ENCODE results near the gene SSRP1.
A peak's percentile ranks its signal among the peaks of the same experiment; 100 is the strongest.

The SSRP1 gene

GRCh38 chr11:57313071-57313787, 22.5 kb downstream of the SSRP1 start:
- no peak for DNase-seq

- no peak for DNase-seq
Observed at GRCh38 chr11:57312511-57313021, 23.1 kb downstream of the SSRP1 start.

- DNase-seq, result peak; percentile 76
Observed at GRCh38 chr11:57311109-57311936, 24.4 kb downstream of the SSRP1 start.

GRCh38 chr11:57310630-57311086, 25.0 kb downstream of the SSRP1 start:
- peak; percentile 76 for DNase-seq

GRCh38 chr11:57310091-57310490, 25.6 kb downstream of the SSRP1 start:
- DNase-seq, result no peak

- no peak for DNase-seq
Observed at GRCh38 chr11:57309106-57310059, 26.3 kb downstream of the SSRP1 start.

GRCh38 chr11:57308426-57309060, 27.1 kb downstream of the SSRP1 start:
- DNase-seq, result no peak

GRCh38 chr11:57307666-57308270, 27.9 kb downstream of the SSRP1 start:
- DNase-seq, result no peak

GRCh38 chr11:57306940-57307565, 28.6 kb downstream of the SSRP1 start:
- no peak for DNase-seq

GRCh38 chr11:57306161-57306876, 29.4 kb downstream of the SSRP1 start:
- DNase-seq, result peak; percentile 4

- no peak for DNase-seq
Observed at GRCh38 chr11:57305523-57305922, 30.2 kb downstream of the SSRP1 start.

GRCh38 chr11:57303990-57304579, 31.6 kb downstream of the SSRP1 start:
- peak; percentile 83 for DNase-seq

GRCh38 chr11:57303280-57303989, 32.3 kb downstream of the SSRP1 start:
- DNase-seq, result no peak

GRCh38 chr11:57302489-57302888, 33.2 kb downstream of the SSRP1 start:
- DNase-seq, result no peak

GRCh38 chr11:57301711-57302423, 33.8 kb downstream of the SSRP1 start:
- DNase-seq, result no peak

GRCh38 chr11:57300785-57301184, 34.9 kb downstream of the SSRP1 start:
- no peak for DNase-seq

- no peak for DNase-seq
Observed at GRCh38 chr11:57299150-57299737, 36.4 kb downstream of the SSRP1 start.

GRCh38 chr11:57297221-57297620, 38.5 kb downstream of the SSRP1 start:
- DNase-seq, result no peak

All from DMS79 treated with DMSO at 0.1 percent for 48 hours (cell line).